HG02678 (cell line): ENCODE measurements around the gene MIOX.

Source experiments
- ATAC-seq: cut with Tn5 transposase; IDR thresholded peaks from one replicate; pipeline ENCODE4 v1.9.1; 2021; ENCODE audit warnings: mild to moderate bottlenecking, moderate library complexity; ENCODE audit not compliant: unreplicated experiment

MIOX gene

DNA sequence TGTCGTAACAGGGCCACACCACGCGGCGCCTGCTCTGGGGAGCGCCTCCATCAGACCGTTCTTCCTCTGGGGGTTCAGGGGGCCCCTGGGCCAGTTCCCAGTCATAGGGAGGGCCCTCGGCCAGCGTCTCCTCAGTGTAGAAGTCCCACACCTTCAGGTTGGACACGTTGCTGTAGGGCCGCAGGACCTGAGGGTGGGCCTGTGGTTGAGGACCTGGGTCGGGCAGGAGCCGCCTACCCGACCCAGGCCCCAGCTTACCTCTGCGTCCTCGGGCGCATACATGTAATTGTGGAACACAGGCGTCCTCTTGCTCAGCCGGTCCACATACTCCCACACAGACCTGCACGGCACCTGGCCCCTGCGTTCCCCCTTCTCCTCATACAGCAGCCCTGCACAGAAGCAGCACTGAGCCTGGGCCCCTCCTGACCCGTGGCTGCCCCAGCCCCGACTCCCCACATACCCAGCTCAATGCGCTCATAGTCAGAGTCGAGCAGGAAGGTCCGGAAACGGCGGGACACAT, 32.0 kb upstream of the MIOX start:
- no peak for ATAC-seq

- ATAC-seq, result no peak
Observed at GRCh38 chr22:50455201-50455600, 31.5 kb upstream of the MIOX start.

- ATAC-seq, result no peak
Observed at GRCh38 chr22:50456026-50456425, 30.6 kb upstream of the MIOX start.

- no peak for ATAC-seq
Observed at GRCh38 chr22:50456466-50457234, 30.0 kb upstream of the MIOX start.

DNA sequence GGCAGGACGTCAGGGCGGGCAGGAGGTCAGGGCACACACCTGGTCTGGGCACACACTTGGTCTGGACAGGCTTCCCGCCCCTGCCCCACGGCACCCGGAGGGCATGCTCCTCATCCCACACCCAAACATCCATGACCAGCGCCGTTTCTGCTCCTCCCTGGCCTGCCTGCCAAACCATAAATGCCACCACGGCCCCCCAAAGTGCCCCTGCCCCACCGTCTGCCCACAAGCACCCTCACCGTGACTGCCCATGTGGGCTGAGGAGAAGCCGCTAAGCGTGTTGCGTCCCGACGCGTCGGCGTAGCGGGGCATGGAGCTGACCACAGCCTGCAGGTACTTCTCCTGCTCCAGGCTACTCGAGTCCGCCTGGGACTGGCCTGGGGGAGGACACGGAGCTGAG, 27.6 kb upstream of the MIOX start:
- ATAC-seq, result no peak

DNA sequence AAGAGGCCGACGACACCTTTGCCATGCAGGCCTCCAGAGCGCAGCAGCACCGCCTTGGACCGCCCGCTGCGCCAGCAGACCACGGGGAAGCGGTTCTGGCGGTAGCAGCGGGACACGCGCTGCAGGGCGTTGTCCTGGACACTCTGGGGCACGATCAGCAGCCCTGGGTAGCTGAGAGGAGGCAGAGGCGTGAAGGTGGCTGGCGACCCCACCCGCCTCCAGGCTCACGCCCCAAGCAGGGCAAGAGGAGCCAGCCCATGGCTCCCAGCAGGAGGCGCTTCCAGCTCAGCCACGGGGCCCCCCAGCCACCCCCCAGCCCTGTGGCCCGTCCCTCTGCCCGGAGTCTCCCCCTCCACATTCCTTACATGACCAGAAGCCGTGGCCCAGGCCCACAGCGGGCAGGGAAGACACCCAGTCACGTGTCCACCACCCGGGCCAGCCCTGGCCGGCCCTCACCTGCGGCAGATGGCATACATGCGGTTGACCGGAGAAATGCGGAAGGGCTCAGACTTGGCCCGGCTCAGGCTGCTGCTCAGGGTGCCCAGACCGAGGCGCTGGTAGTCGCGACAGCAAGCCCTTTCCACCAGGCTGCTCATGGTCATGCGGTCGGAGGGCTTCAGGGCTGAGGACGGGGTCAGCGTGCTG, 27.0 kb upstream of the MIOX start:
- ATAC-seq, result no peak

- no peak for ATAC-seq
Observed at GRCh38 chr22:50460938-50461337, 25.7 kb upstream of the MIOX start.

- ATAC-seq, result no peak
Observed at GRCh38 chr22:50461536-50461935, 25.1 kb upstream of the MIOX start.

- no peak for ATAC-seq
Observed at GRCh38 chr22:50461979-50462540, 24.6 kb upstream of the MIOX start.

DNA sequence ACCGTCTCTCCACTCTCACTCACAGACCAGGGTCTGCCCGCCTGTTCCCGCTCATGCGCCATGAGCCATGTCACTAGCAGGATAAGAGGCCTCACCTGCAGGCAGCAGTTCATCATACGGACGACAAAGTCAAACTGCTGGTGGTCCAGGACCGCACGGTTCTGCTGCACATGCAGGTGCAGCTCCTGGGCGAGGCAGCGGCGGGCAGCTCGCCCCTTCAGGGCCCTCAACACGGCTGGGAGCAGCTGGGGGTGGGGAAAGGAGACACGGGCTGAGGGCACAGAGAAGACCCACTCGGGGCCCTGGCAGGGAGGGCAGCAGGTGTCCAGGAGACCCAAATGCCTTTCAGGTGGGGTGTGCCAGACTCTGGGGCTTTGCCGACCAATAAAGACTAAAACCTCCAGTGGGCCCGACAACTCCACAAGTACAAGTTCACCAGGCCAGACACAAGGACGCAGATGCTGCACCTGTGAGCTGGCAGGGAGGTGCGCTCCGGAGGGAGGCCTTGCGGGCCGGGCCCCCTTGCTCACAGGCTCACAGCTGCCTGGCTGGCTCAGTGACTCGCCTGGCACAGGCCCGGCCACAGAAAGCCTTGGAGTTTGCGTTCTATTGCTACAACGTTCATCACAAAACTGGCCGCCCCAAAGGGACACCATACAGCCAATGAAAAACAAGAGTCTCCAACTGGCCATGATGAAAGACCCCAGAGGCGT, 23.3 kb upstream of the MIOX start:
- ATAC-seq, result no peak

DNA sequence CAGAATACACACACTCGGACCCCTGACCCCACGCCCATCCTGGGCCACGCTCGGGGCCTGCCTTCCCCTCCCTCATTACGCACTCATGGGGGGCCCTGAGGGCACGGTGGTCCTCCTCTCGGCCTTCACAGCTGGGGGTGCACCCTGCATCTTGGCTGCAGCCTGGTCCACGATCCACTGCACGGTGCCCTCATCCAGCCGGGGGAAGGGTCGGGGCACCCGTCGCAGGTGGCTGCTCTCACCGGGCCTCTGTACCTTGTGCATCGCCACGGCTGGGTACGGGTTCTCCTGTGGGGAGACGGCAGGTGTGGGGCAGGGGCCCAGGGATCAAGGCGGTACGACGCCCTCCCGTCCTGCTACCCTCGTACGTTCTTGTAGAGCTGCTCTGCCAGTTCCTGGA, 22.2 kb upstream of the MIOX start:
- ATAC-seq, result no peak

DNA sequence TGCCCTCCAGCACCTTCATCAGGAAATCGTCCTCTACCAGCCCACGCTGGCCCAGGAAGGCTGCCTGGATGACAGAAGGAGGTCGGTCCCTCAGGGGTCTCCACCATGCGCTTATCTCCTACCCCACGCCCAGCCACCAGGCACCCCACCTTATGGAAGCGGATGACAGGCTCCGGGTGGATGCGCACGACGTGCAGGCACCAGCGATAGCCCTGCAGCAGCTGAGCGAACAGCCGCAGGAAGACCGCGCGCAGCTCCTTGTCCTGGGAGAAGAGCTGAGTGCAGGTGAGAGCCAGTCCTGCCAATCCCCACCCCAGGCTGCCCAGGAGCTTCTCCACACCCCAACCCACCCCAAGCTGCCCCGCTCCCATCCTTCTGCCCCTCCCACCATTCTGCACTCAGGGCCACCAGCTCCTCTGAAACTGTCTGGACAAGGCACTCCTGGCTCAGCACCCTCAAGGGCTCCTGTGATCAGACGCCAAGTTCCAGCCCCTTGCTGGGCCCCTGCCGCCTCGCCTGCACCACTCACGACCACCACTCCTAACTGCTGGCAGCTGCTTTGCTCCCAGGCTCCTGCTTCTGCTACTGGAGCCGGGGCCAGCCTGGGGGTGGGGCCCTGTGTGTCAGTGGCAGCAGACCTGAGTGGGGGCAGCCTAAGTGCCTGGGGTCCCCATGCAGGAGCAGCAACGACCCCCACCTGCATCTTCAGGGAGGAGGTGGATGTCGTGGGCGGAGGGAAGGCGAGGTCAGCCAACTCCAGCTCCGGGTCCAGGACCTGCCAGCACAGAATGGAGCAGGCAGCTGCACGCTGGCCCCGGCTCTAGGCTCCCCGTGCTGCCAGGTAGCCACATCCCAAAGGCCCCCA, 21.4 kb upstream of the MIOX start:
- ATAC-seq, result no peak

GRCh38 chr22:50467341-50467740, 19.3 kb upstream of the MIOX start:
- no peak for ATAC-seq

- ATAC-seq, result no peak
Observed at GRCh38 chr22:50467773-50468440, 18.8 kb upstream of the MIOX start.

DNA sequence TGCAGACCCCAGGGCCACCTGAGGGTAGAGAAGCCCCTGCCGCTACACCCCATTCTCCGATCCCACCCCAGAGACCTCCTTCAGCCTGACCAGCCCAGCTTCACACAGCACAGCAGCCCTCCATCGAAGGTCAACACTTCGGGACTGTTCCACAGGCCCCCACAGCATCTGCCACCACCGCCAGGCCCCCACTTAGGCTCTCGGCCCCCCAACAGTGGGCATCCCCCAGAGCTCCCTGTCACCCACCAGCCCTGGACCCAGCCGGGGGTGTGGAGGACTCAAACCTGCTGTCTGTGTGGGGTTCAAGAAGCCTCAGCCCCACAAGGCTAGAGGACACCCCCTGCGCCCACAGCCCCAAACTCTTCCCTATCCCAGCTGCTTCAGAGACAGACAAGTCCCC, 18.0 kb upstream of the MIOX start:
- ATAC-seq, result no peak

DNA sequence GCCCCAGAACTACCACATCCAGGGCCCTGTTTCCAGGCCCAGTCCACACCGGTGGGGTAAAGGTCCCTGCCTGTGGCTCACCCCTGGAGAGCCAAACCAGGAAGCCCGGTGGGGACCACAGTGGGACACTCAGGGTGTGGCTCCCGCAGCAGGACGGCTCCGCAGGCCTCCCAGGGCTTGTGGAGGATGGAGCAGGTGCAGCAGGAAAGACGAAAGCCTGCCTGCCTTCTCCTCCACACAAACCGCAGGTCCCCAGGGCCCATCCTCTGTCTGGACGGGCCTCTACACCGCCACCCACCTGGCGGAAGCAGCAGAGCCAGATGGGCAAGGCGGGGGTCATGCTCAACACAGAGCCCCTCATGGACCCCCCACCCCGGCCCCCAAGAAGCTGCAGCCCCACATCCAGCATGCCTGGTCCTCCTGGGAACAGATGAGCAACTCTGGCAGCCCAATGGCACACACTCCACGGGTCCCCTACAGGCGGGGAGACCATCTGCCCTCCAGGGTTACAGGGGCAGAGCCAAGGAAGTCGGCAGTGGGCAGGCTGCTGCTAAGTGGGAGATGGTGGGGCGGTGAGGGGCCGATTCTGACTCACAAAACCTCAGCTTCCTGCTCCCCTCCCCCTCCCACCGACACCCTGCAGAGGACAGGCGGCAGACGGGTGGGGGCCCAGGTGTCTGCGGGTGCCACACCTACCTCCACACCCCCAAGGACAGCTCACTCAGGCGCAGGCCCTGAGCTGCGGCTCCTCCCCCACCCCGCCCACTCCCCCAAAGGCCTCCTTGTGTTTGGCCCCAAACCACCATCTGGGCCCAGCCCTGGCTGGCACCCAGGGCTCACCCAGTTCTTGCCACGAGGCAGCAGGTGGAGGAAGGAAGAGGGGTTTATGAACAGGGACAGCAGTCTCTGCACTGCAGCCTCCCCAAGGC, 17.0 kb upstream of the MIOX start:
- ATAC-seq, result peak; percentile 64

DNA sequence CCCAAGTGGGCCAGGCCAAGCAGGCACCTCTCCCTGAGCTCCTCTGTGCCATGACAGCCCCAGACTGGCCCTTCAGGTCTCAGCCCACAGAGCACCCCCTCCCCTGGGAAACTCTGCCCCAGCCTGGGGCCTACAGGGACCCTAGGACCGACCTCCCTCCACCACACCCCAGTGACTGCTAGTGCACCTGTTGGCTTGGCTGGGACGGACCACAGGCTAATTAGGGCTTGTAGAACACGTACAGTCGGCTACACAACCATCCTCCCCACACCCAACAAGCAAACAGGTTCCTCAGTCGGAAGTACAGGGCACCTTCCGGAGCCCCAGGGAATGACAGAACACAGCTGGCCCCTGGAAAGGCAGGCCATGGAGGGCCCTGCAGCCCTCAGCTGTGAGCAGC, 16.2 kb upstream of the MIOX start:
- ATAC-seq, result no peak

- ATAC-seq, result no peak
Observed at GRCh38 chr22:50471197-50471847, 15.3 kb upstream of the MIOX start.
